NCI-H2196 treated with DMSO at 0.1 percent for 48 hours (cell line): ENCODE results near the gene ASAP2.

Source experiments
- DNase-seq: peaks from one replicate; lab custom pipeline; 2025; ENCODE audit not compliant: unreplicated experiment; lab: John Stamatoyannopoulos, UW

The ASAP2 gene

GRCh38 chr2:9342659-9343058 is 136.0 kb downstream of the ASAP2 start:
- no peak for DNase-seq

GRCh38 chr2:9343524-9343923 is 136.9 kb downstream of the ASAP2 start:
- no peak for DNase-seq

GRCh38 chr2:9344434-9344833 is 137.8 kb downstream of the ASAP2 start:
- DNase-seq: no peak

GRCh38 chr2:9345343-9345742 is 138.7 kb downstream of the ASAP2 start:
- DNase-seq: no peak

- no peak for DNase-seq
Observed at GRCh38 chr2:9345997-9346396, 139.4 kb downstream of the ASAP2 start.

GRCh38 chr2:9346885-9347284 is 140.3 kb downstream of the ASAP2 start:
- DNase-seq: no peak

- DNase-seq: no peak
Observed at GRCh38 chr2:9347411-9347881, 140.8 kb downstream of the ASAP2 start.

GRCh38 chr2:9354318-9354717 is 147.7 kb downstream of the ASAP2 start:
- DNase-seq: no peak

- no peak for DNase-seq
Observed at GRCh38 chr2:9355270-9355669, 148.7 kb downstream of the ASAP2 start.

- no peak for DNase-seq
Observed at GRCh38 chr2:9355716-9356115, 149.1 kb downstream of the ASAP2 start.

- no peak for DNase-seq
Observed at GRCh38 chr2:9356261-9356660, 149.6 kb downstream of the ASAP2 start.

GRCh38 chr2:9358846-9359245 is 152.2 kb downstream of the ASAP2 start:
- DNase-seq: no peak

- DNase-seq: no peak
Observed at GRCh38 chr2:9359463-9359862, 152.9 kb downstream of the ASAP2 start.

- DNase-seq: no peak
Observed at GRCh38 chr2:9360110-9360509, 153.5 kb downstream of the ASAP2 start.

GRCh38 chr2:9360701-9361100 is 154.1 kb downstream of the ASAP2 start:
- no peak for DNase-seq

GRCh38 chr2:9364373-9364772 is 157.8 kb downstream of the ASAP2 start:
- no peak for DNase-seq

GRCh38 chr2:9364791-9365497 is 158.3 kb downstream of the ASAP2 start:
- no peak for DNase-seq

- no peak for DNase-seq
Observed at GRCh38 chr2:9365498-9366019, 158.9 kb downstream of the ASAP2 start.

- DNase-seq: no peak
Observed at GRCh38 chr2:9366026-9366425, 159.4 kb downstream of the ASAP2 start.

GRCh38 chr2:9370746-9371145 is 164.1 kb downstream of the ASAP2 start:
- no peak for DNase-seq

- DNase-seq: no peak
Observed at GRCh38 chr2:9373047-9373446, 166.4 kb downstream of the ASAP2 start.

GRCh38 chr2:9373476-9373875 is 166.9 kb downstream of the ASAP2 start:
- DNase-seq: no peak
